Karpas-422 (cell line): ENCODE results near the gene VPS13D. TPM values are rescaled to one million over a fixed set of nuclear protein-coding genes. Genes with fewer than 3 reads are reported as not detected.

Experiments
- DNase-seq: peaks from one replicate; pipeline ENCODE4 v3.0.0-alpha.2; 2015
- H2AFZ ChIP-seq: fragments of 200-600 bp; sonication (generic); 2 replicates; pipeline ENCODE4 v1.6.1; 2014; ENCODE audit warnings: antibody characterized with exemption, low read length, mixed read lengths
- H3K27ac ChIP-seq: fragments of 200-600 bp; sonication (generic); 2 replicates; pipeline ENCODE4 v1.5.1; 2014; ENCODE audit warnings: mild to moderate bottlenecking, low read length, moderate library complexity
- H3K27me3 ChIP-seq: fragments of 200-600 bp; sonication (generic); 2 replicates; pipeline ENCODE4 v1.6.1; 2014; ENCODE audit warnings: low read length, mixed read lengths
- H3K36me3 ChIP-seq: fragments of 200-600 bp; sonication (generic); 2 replicates; pipeline ENCODE4 v1.6.1; 2014; ENCODE audit warnings: low read length, mixed read lengths; ENCODE audit not compliant: insufficient read depth
- H3K4me1 ChIP-seq: fragments of 200-600 bp; sonication (generic); 2 replicates; pipeline ENCODE4 v1.6.1; 2014; ENCODE audit warnings: mild to moderate bottlenecking, low read length, mixed read lengths
- H3K4me2 ChIP-seq: fragments of 200-600 bp; sonication (generic); 2 replicates; pipeline ENCODE4 v1.6.1; 2014; ENCODE audit warnings: low read length, low read depth, mild to moderate bottlenecking; ENCODE audit not compliant: poor library complexity, severe bottlenecking
- H3K4me3 ChIP-seq: fragments of 200-600 bp; sonication (generic); 2 replicates; pipeline ENCODE4 v1.5.1; 2014; ENCODE audit warnings: mild to moderate bottlenecking, antibody characterized with exemption, low read length, mixed read lengths
- H3K79me2 ChIP-seq: fragments of 200-600 bp; sonication (generic); 2 replicates; pipeline ENCODE4 v1.6.1; 2014; ENCODE audit warnings: mild to moderate bottlenecking, low read length, mixed read lengths
- H3K9ac ChIP-seq: fragments of 200-600 bp; sonication (generic); 2 replicates; pipeline ENCODE4 v1.6.0; 2014; ENCODE audit warnings: low read length
- H3K9me2 ChIP-seq: fragments of 200-600 bp; sonication (generic), shearing (Covaris generic); replicated peaks from 2 replicates; pipeline ENCODE4 v1.6.0; 2014; ENCODE audit warnings: mild to moderate bottlenecking, low read length, moderate library complexity; ENCODE audit not compliant: insufficient read depth
- H3K9me3 ChIP-seq: fragments of 300-700, 200-600 bp; sonication (generic); 2 replicates; pipeline ENCODE4 v1.6.1; 2014; ENCODE audit warnings: low read length, mixed read lengths
- H4K20me1 ChIP-seq: fragments of 200-600 bp; sonication (generic); 2 replicates; pipeline ENCODE4 v1.6.1; 2014; ENCODE audit warnings: mild to moderate bottlenecking, antibody characterized with exemption, low read length, low read depth; ENCODE audit not compliant: insufficient read depth
- total RNA-seq: library from RNA; depleted of rRNA; stranded (reverse); fragments of >200 nt; shearing (Covaris generic); gene quantifications from 2 replicates; pipeline ENCODE4 v1.2.3, GENCODE V29; 2014; ENCODE audit warnings: low replicate concordance

Gene VPS13D
- total RNA-seq, 1 experiment from 2014 or later: 36.2 TPM

- Histone ChIP-seq H3K4me3 (no peak overlapping the region), H4K20me1 (no peaks in the 10 kb centered on the region), H3K36me3 (peaks cover 9% of the 10 kb centered on the region; the same call in 1 of the 2 replicates), H3K4me1 (no peaks in the 10 kb centered on the region), H2AFZ (no peak overlapping the region), H3K9me3 (no peaks in the 10 kb centered on the region), H3K9ac (no peak overlapping the region), H3K27ac (no peak overlapping the region), H3K27me3 (no peaks in the 10 kb centered on the region), H3K79me2 (no peaks in the 10 kb centered on the region; the same call in 1 of the 2 replicates), H3K9me2 (no peaks in the 10 kb centered on the region), H3K4me2 (no peak overlapping the region)
- no peak for DNase-seq
Measured at GRCh38 chr1:12276225-12276624, 46.4 kb downstream of the VPS13D start.

- Histone ChIP-seq H3K27ac (no peak overlapping the region), H2AFZ (no peak overlapping the region), H3K27me3 (no peaks in the 10 kb centered on the region), H3K79me2 (no peaks in the 10 kb centered on the region; the same call in 1 of the 2 replicates), H3K36me3 (peaks cover 5% of the 10 kb centered on the region; the same call in 1 of the 2 replicates), H4K20me1 (no peaks in the 10 kb centered on the region), H3K9ac (no peak overlapping the region), H3K4me2 (no peak overlapping the region), H3K4me3 (no peak overlapping the region), H3K9me2 (no peaks in the 10 kb centered on the region), H3K9me3 (no peaks in the 10 kb centered on the region), H3K4me1 (no peaks in the 10 kb centered on the region)
- no peak for DNase-seq
Measured at GRCh38 chr1:12279003-12279402, 49.2 kb downstream of the VPS13D start.

- DNase-seq: no peak
- Histone ChIP-seq H3K9me2 (no peaks in the 10 kb centered on the region), H3K9me3 (no peaks in the 10 kb centered on the region), H3K36me3 (peaks cover 8% of the 10 kb centered on the region; the same call in 1 of the 2 replicates), H3K27ac (no peak overlapping the region), H3K27me3 (no peaks in the 10 kb centered on the region), H3K4me2 (no peak overlapping the region), H4K20me1 (no peaks in the 10 kb centered on the region), H2AFZ (no peak overlapping the region), H3K79me2 (peaks cover 8% of the 10 kb centered on the region), H3K4me1 (no peaks in the 10 kb centered on the region), H3K9ac (no peak overlapping the region), H3K4me3 (no peak overlapping the region)
Measured at GRCh38 chr1:12279728-12280464, 50.1 kb downstream of the VPS13D start.

GRCh38 chr1:12282142-12282541, 52.3 kb downstream of the VPS13D start:
- H3K27me3 ChIP-seq: no peaks in the 10 kb centered on the region
- H3K9me3 ChIP-seq: no peaks in the 10 kb centered on the region
- H3K36me3 ChIP-seq: peaks cover 8% of the 10 kb centered on the region; the same call in 1 of the 2 replicates
- H4K20me1 ChIP-seq: no peaks in the 10 kb centered on the region
- H3K4me2 ChIP-seq: no peak overlapping the region
- no peak overlapping the region for H3K27ac ChIP-seq
- peaks cover under 1% of the 10 kb centered on the region; the same call in 1 of the 2 replicates for H3K4me1 ChIP-seq
- H3K4me3 ChIP-seq: no peak overlapping the region
- no peak overlapping the region for H3K9ac ChIP-seq
- no peaks in the 10 kb centered on the region for H3K9me2 ChIP-seq
- H2AFZ ChIP-seq: no peak overlapping the region
- H3K79me2 ChIP-seq: peaks cover 8% of the 10 kb centered on the region
- DNase-seq: no peak

GRCh38 chr1:12284486-12284885, 54.7 kb downstream of the VPS13D start:
- Histone ChIP-seq H3K9me2 (no peaks in the 10 kb centered on the region), H3K9ac (no peak overlapping the region), H2AFZ (no peak overlapping the region), H3K79me2 (peaks cover 8% of the 10 kb centered on the region), H3K27me3 (no peaks in the 10 kb centered on the region), H3K36me3 (peaks cover 8% of the 10 kb centered on the region; the same call in 1 of the 2 replicates), H3K4me2 (no peak overlapping the region), H3K4me3 (no peak overlapping the region), H4K20me1 (no peaks in the 10 kb centered on the region), H3K9me3 (no peaks in the 10 kb centered on the region), H3K4me1 (peaks cover 12% of the 10 kb centered on the region), H3K27ac (no peak overlapping the region)
- no peak for DNase-seq

- Histone ChIP-seq H3K9me2 (no peaks in the 10 kb centered on the region), H3K9ac (no peak overlapping the region), H3K4me1 (peaks cover 12% of the 10 kb centered on the region), H4K20me1 (no peaks in the 10 kb centered on the region), H3K9me3 (no peaks in the 10 kb centered on the region), H2AFZ (no peak overlapping the region), H3K27me3 (no peaks in the 10 kb centered on the region), H3K27ac (no peak overlapping the region), H3K4me3 (no peak overlapping the region), H3K4me2 (no peak overlapping the region), H3K79me2 (peaks cover 8% of the 10 kb centered on the region), H3K36me3 (peaks cover 11% of the 10 kb centered on the region; the same call in 1 of the 2 replicates)
- DNase-seq: no peak
Measured at GRCh38 chr1:12285496-12286143, 55.8 kb downstream of the VPS13D start.

- Histone ChIP-seq H3K79me2 (peaks cover 8% of the 10 kb centered on the region; the same call in 1 of the 2 replicates), H2AFZ (no peak overlapping the region), H3K9ac (no peak overlapping the region), H3K4me1 (peaks cover 12% of the 10 kb centered on the region), H4K20me1 (no peaks in the 10 kb centered on the region), H3K36me3 (peaks cover 11% of the 10 kb centered on the region; the same call in 1 of the 2 replicates), H3K4me3 (no peak overlapping the region), H3K27me3 (no peaks in the 10 kb centered on the region), H3K9me3 (no peaks in the 10 kb centered on the region), H3K9me2 (no peaks in the 10 kb centered on the region), H3K4me2 (no peak overlapping the region), H3K27ac (no peak overlapping the region)
- DNase-seq: no peak
Measured at GRCh38 chr1:12287869-12288268, 58.0 kb downstream of the VPS13D start.

- DNase-seq: no peak
- no peaks in the 10 kb centered on the region for H3K9me2 ChIP-seq
- no peaks in the 10 kb centered on the region for H4K20me1 ChIP-seq
- no peak overlapping the region for H2AFZ ChIP-seq
- no peaks in the 10 kb centered on the region for H3K79me2 ChIP-seq
- H3K27ac ChIP-seq: no peak overlapping the region
- H3K9me3 ChIP-seq: no peaks in the 10 kb centered on the region
- H3K9ac ChIP-seq: no peak overlapping the region
- H3K4me1 ChIP-seq: peaks cover 12% of the 10 kb centered on the region
- H3K4me2 ChIP-seq: no peak overlapping the region
- H3K4me3 ChIP-seq: no peak overlapping the region
- 0 out of 2 replicates have a peak, but pooled peaks cover 6% of the 10 kb centered on the region for H3K36me3 ChIP-seq
- no peaks in the 10 kb centered on the region for H3K27me3 ChIP-seq
Measured at GRCh38 chr1:12290828-12291227, 61.0 kb downstream of the VPS13D start.
